H9 (cell line): ENCODE measurements around the gene NET1. TPM values are rescaled to one million over a fixed set of nuclear protein-coding genes. Genes with fewer than 3 reads are reported as not detected.

Source experiments
- DNase-seq: peaks from one replicate; pipeline ENCODE4 v3.0.0-alpha.2; 2017
- H2AFZ ChIP-seq: one replicate; pipeline ENCODE4 v1.6.1; 2013; ENCODE audit warnings: mild to moderate bottlenecking, low read length, control low read depth, moderate library complexity
- H2AK5ac ChIP-seq: 2 replicates; pipeline ENCODE4 v1.6.1; 2013; ENCODE audit warnings: low read length, control low read depth, mixed read lengths; ENCODE audit not compliant: insufficient read length
- H2BK120ac ChIP-seq: one replicate; pipeline ENCODE4 v1.6.1; 2013; ENCODE audit warnings: low read depth, mild to moderate bottlenecking, low read length, control low read depth, inconsistent platforms; ENCODE audit not compliant: poor library complexity, severe bottlenecking
- H2BK12ac ChIP-seq: 2 replicates; pipeline ENCODE4 v1.6.1; 2013; ENCODE audit warnings: low read length, control low read depth, mixed read lengths, low read depth; ENCODE audit not compliant: insufficient read length
- H2BK15ac ChIP-seq: 2 replicates; pipeline ENCODE4 v1.6.1; 2013; ENCODE audit warnings: low read depth, low read length, control low read depth
- H2BK20ac ChIP-seq: one replicate; pipeline ENCODE4 v1.6.1; 2013; ENCODE audit warnings: low read depth, mild to moderate bottlenecking, low read length, control low read depth, inconsistent platforms; ENCODE audit not compliant: poor library complexity, severe bottlenecking
- H2BK5ac ChIP-seq: 2 replicates; pipeline ENCODE4 v1.6.1; 2013; ENCODE audit warnings: low read length, control low read depth, mixed read lengths; ENCODE audit not compliant: insufficient read length
- H3K14ac ChIP-seq: 2 replicates; pipeline ENCODE4 v1.6.1; 2013; ENCODE audit warnings: low read length, control low read depth; ENCODE audit not compliant: insufficient read depth
- H3K18ac ChIP-seq: 2 replicates; pipeline ENCODE4 v1.6.1; 2013; ENCODE audit warnings: low read depth, mild to moderate bottlenecking, mixed read lengths, low read length, control low read depth; ENCODE audit not compliant: insufficient read length
- H3K23ac ChIP-seq: 2 replicates; pipeline ENCODE4 v1.6.1; 2013; ENCODE audit warnings: low read length, control low read depth, mixed read lengths, low read depth; ENCODE audit not compliant: insufficient read length
- H3K23me2 ChIP-seq: 2 replicates; pipeline ENCODE4 v1.6.1; 2013; ENCODE audit warnings: low read depth, mild to moderate bottlenecking, mixed read lengths, low read length, control low read depth; ENCODE audit not compliant: insufficient read length, poor library complexity, severe bottlenecking
- H3K27ac ChIP-seq: 2 replicates; pipeline ENCODE4 v1.5.1; 2013; ENCODE audit warnings: low read length, control low read depth, mixed read lengths, low read depth; ENCODE audit not compliant: insufficient read length
- H3K27me3 ChIP-seq: 2 replicates; pipeline ENCODE4 v1.6.1; 2013; ENCODE audit warnings: low read length, control low read depth, inconsistent platforms; ENCODE audit not compliant: insufficient read depth
- H3K4ac ChIP-seq: 2 replicates; pipeline ENCODE4 v1.6.1; 2013; ENCODE audit warnings: low read depth, mild to moderate bottlenecking, control low read depth, inconsistent platforms, low read length, moderate library complexity
- H3K4me1 ChIP-seq: 2 replicates; pipeline ENCODE4 v1.6.1; 2013; ENCODE audit warnings: low read length, control low read depth, inconsistent platforms; ENCODE audit not compliant: insufficient read depth
- H3K4me2 ChIP-seq: 2 replicates; pipeline ENCODE4 v1.6.1; 2013; ENCODE audit warnings: low read length, control low read depth, mixed read lengths; ENCODE audit not compliant: insufficient read length, insufficient read depth
- H3K56ac ChIP-seq: 2 replicates; pipeline ENCODE4 v1.6.1; 2013; ENCODE audit warnings: low read depth, mild to moderate bottlenecking, mixed read lengths, low read length, control low read depth; ENCODE audit not compliant: insufficient read length
- H3K79me1 ChIP-seq: 2 replicates; pipeline ENCODE4 v1.6.1; 2013; ENCODE audit warnings: low read depth, mild to moderate bottlenecking, moderate library complexity, low read length, control low read depth, inconsistent platforms; ENCODE audit not compliant: insufficient read depth, poor library complexity, severe bottlenecking
- H3K79me2 ChIP-seq: 2 replicates; pipeline ENCODE4 v1.6.1; 2013; ENCODE audit warnings: low read length, control low read depth, inconsistent platforms; ENCODE audit not compliant: insufficient read depth
- H3K9ac ChIP-seq: 2 replicates; pipeline ENCODE4 v1.6.1; 2013; ENCODE audit warnings: low read length, control low read depth, mixed read lengths; ENCODE audit not compliant: insufficient read length; ENCODE audit errors: extremely low read depth
- H3K9me3 ChIP-seq: one replicate; pipeline ENCODE4 v1.6.1; 2013; ENCODE audit warnings: low read depth, low read length, inconsistent platforms; ENCODE audit not compliant: control insufficient read depth
- H3T11ph ChIP-seq: one replicate; pipeline ENCODE4 v1.6.1; 2013; ENCODE audit warnings: mild to moderate bottlenecking, low read length, control low read depth, inconsistent platforms
- H4K20me1 ChIP-seq: one replicate; pipeline ENCODE4 v1.6.1; 2013; ENCODE audit not compliant: control insufficient read depth, insufficient read length, insufficient read depth
- H4K5ac ChIP-seq: 2 replicates; pipeline ENCODE4 v1.6.1; 2013; ENCODE audit warnings: low read depth, mild to moderate bottlenecking, mixed read lengths, low read length, control low read depth; ENCODE audit not compliant: insufficient read length
- H4K8ac ChIP-seq: replicated peaks from 2 replicates; pipeline ENCODE4 v1.6.1; 2013; ENCODE audit warnings: low read length, control low read depth, mixed read lengths, low read depth; ENCODE audit not compliant: insufficient read length
- H4K91ac ChIP-seq: 2 replicates; pipeline ENCODE4 v1.6.1; 2013; ENCODE audit warnings: low read depth, mild to moderate bottlenecking, moderate library complexity, mixed read lengths, low read length, control low read depth; ENCODE audit not compliant: insufficient read length
- H3K27ac Mint-ChIP-seq, 3 experiments: 2 replicates in 2 of 3; 3 replicates in 1 of 3; pipeline ENCODE4 v1.8.0; 2020 to 2021; ENCODE audit warnings: mixed read lengths in 3 of 3, mild to moderate bottlenecking in 1 of 3, moderate library complexity in 1 of 3
- H3K27me3 Mint-ChIP-seq: 2 replicates; pipeline ENCODE4 v1.8.0; 2021; ENCODE audit warnings: low read depth, mild to moderate bottlenecking, moderate library complexity, mixed read lengths
- H3K36me3 Mint-ChIP-seq, 3 experiments: 2 replicates in 2 of 3; 3 replicates in 1 of 3; pipeline ENCODE4 v1.8.0; 2020 to 2021; ENCODE audit warnings: low read depth in 3 of 3, mixed read lengths in 3 of 3; ENCODE audit not compliant: insufficient read depth in 1 of 3
- H3K4me1 Mint-ChIP-seq, 2 experiments: 2 replicates each; pipeline ENCODE4 v1.8.0; 2020; ENCODE audit warnings: mixed read lengths in 2 of 2
- H3K4me3 Mint-ChIP-seq, 2 experiments: 2 replicates in 1 of 2; 3 replicates in 1 of 2; pipeline ENCODE4 v1.8.0; 2020 to 2021; ENCODE audit warnings: mild to moderate bottlenecking in 2 of 2, mixed read lengths in 2 of 2, moderate library complexity in 1 of 2
- H3K9me3 Mint-ChIP-seq, 2 experiments: 2 replicates in 1 of 2; 3 replicates in 1 of 2; pipeline ENCODE4 v1.8.0; 2020; ENCODE audit warnings: mild to moderate bottlenecking in 2 of 2, mixed read lengths in 2 of 2, moderate library complexity in 1 of 2
- CTCF ChIP-seq: fragments of 200-600 bp; sonication (generic); conservative IDR thresholded peaks from 3 replicates; pipeline ENCODE4 v1.8.0; 2021; ENCODE audit warnings: antibody characterized with exemption, mild to moderate bottlenecking
- WGBS: extraction: QIAGEN DNeasy Blood & Tissue Kit; methylation state at CpG from one replicate; pipeline ENCODE4 v1.1.7; 2013; ENCODE audit warnings: missing lambda C conversion rate, low lambda C conversion rate, mixed read lengths; ENCODE audit not compliant: insufficient read length; ENCODE audit errors: extremely low coverage; 5-methylcytosine and 5-hydroxymethylcytosine counted together
- total RNA-seq: library from RNA; stranded (reverse); gene quantifications from 2 replicates; pipeline ENCODE4 v1.2.1, GENCODE V29; 2021

The NET1 gene
- total RNA-seq, 1 experiment from 2014 or later = 50.6 TPM

DNA sequence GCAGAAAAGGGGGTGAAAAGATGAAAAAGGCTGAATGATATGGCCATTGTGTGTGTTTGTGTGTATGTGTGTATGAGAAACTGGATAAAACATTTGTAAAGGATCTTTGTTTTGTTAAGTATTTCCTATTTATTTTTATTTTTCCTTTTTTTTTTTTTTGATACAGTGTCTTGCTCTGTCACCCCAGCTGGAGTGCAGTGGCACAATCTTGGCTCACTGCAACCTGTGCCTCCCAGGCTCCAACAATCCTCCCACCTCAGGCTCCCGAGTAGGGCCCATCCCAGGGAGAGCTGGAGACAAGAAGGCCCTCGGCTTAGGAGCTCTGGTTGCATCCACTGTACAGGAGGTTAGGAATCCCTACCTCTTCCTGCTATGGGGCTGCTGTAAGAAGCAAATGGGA, 93.9 kb downstream of the NET1 start:
- H3K9ac ChIP-seq = no peak overlapping the region
- Mint-ChIP-seq H3K4me3 (no peak overlapping the region), H3K27ac (no peak overlapping the region), H3K9me3 (no peaks in the 10 kb centered on the region), H3K4me1 (peaks cover 0 to 7% of the 10 kb centered on the region in 2 experiments; a peak in 2 of 4 replicates), H3K36me3 (no peaks in the 10 kb centered on the region; a peak in 1 of 7 replicates), H3K27me3 (no peaks in the 10 kb centered on the region; the same call in none of the 2 replicates)
- no peak overlapping the region for H3K27ac ChIP-seq
- H4K8ac ChIP-seq = no peak overlapping the region
- no peak overlapping the region for H2BK15ac ChIP-seq
- H3K9me3 ChIP-seq = no peaks in the 10 kb centered on the region
- H3K56ac ChIP-seq = no peak overlapping the region
- H4K5ac ChIP-seq = no peak overlapping the region
- no peaks in the 10 kb centered on the region for H3K79me1 ChIP-seq
- no peak overlapping the region for H3T11ph ChIP-seq
- H4K91ac ChIP-seq = no peak overlapping the region
- no peak overlapping the region for H2BK12ac ChIP-seq
- no peak for DNase-seq
- no peaks in the 10 kb centered on the region for H4K20me1 ChIP-seq
- no peak overlapping the region for H2AK5ac ChIP-seq
- H3K79me2 ChIP-seq = no peaks in the 10 kb centered on the region
- no peak overlapping the region for H3K4ac ChIP-seq
- H3K27me3 ChIP-seq = no peaks in the 10 kb centered on the region
- no peaks in the 10 kb centered on the region for H3K23me2 ChIP-seq
- no CpG with 5 or more reads among the region's 2 CpGs for WGBS
- H2BK20ac ChIP-seq = no peak overlapping the region
- no peak for TF ChIP-seq CTCF
- H3K14ac ChIP-seq = no peak overlapping the region
- H3K18ac ChIP-seq = no peak overlapping the region
- no peak overlapping the region for H3K23ac ChIP-seq
- H3K4me2 ChIP-seq = no peak overlapping the region
- no peaks in the 10 kb centered on the region; the same call in 1 of the 2 replicates for H3K4me1 ChIP-seq
- no peak overlapping the region for H2AFZ ChIP-seq
- no peak overlapping the region for H2BK120ac ChIP-seq
- no peak overlapping the region for H2BK5ac ChIP-seq
